Measurements from ENCODE around the gene ANO1. TPM values are rescaled to one million over a fixed set of nuclear protein-coding genes. Genes with fewer than 3 reads are reported as not detected.

The ANO1 gene
- total RNA-seq, 6 experiments from 2014 or later = not detected

- no peak overlapping the region for H3K27ac Mint-ChIP-seq
- no peak for TF ChIP-seq CTCF (IDR thresholded peaks at IDR 0.05)
- H3K36me3 Mint-ChIP-seq (ENCODE audit: low read depth) = no peaks in the 10 kb centered on the region
- H3K9me3 Mint-ChIP-seq = no peaks in the 10 kb centered on the region
- H3K4me1 Mint-ChIP-seq (ENCODE audit: low read depth) = 0 out of 2 replicates have a peak, but pooled peaks cover 4% of the 10 kb centered on the region
- peaks cover 46% of the 10 kb centered on the region for H3K27me3 Mint-ChIP-seq (ENCODE audit: insufficient read depth)
- no peak for DNase-seq
- H3K4me3 Mint-ChIP-seq = no peak overlapping the region
These were observed 56.4 kb downstream of the ANO1 start for GRCh38 chr11:70134490-70134889.

- DNase-seq = no peak
- peak overlapping the region; percentile 51 for H3K4me3 Mint-ChIP-seq
- TF ChIP-seq CTCF (IDR thresholded peaks at IDR 0.05) = no peak
- H3K36me3 Mint-ChIP-seq (ENCODE audit: low read depth) = no peaks in the 10 kb centered on the region
- no peaks in the 10 kb centered on the region for H3K9me3 Mint-ChIP-seq
- peaks cover 43% of the 10 kb centered on the region for H3K27me3 Mint-ChIP-seq (ENCODE audit: insufficient read depth)
- no peak overlapping the region for H3K27ac Mint-ChIP-seq
- H3K4me1 Mint-ChIP-seq (ENCODE audit: low read depth) = 0 out of 2 replicates have a peak, but pooled peaks cover 4% of the 10 kb centered on the region
These were observed 57.0 kb downstream of the ANO1 start for GRCh38 chr11:70135142-70135541.

- Mint-ChIP-seq H3K27ac (no peak overlapping the region), H3K36me3 (ENCODE audit: low read depth) (no peaks in the 10 kb centered on the region), H3K4me1 (ENCODE audit: low read depth) (0 out of 2 replicates have a peak, but pooled peaks cover 4% of the 10 kb centered on the region), H3K4me3 (peak overlapping the region; percentile 51), H3K27me3 (ENCODE audit: insufficient read depth) (peaks cover 44% of the 10 kb centered on the region), H3K9me3 (no peaks in the 10 kb centered on the region)
- TF ChIP-seq CTCF (IDR thresholded peaks at IDR 0.05) = no peak
- DNase-seq = no peak
These were observed 57.5 kb downstream of the ANO1 start for GRCh38 chr11:70135625-70136059.

- no peak for DNase-seq
- Mint-ChIP-seq H3K4me1 (ENCODE audit: low read depth) (0 out of 2 replicates have a peak, but pooled peaks cover 4% of the 10 kb centered on the region), H3K27me3 (ENCODE audit: insufficient read depth) (peaks cover 53% of the 10 kb centered on the region), H3K27ac (no peak overlapping the region), H3K4me3 (no peak overlapping the region), H3K9me3 (no peaks in the 10 kb centered on the region), H3K36me3 (ENCODE audit: low read depth) (no peaks in the 10 kb centered on the region)
- no peak for TF ChIP-seq CTCF (IDR thresholded peaks at IDR 0.05)
These were observed 59.3 kb downstream of the ANO1 start for GRCh38 chr11:70137383-70137782.

GRCh38 chr11:70138403-70138802, 60.3 kb downstream of the ANO1 start:
- Mint-ChIP-seq H3K4me1 (ENCODE audit: low read depth) (0 out of 2 replicates have a peak, but pooled peaks cover 4% of the 10 kb centered on the region), H3K9me3 (no peaks in the 10 kb centered on the region), H3K4me3 (no peak overlapping the region), H3K27me3 (ENCODE audit: insufficient read depth) (peaks cover 51% of the 10 kb centered on the region), H3K27ac (no peak overlapping the region), H3K36me3 (ENCODE audit: low read depth) (no peaks in the 10 kb centered on the region)
- DNase-seq = no peak
- no peak for TF ChIP-seq CTCF (IDR thresholded peaks at IDR 0.05)

All from HFFc6 (cell line).